ENCODE measurements around the gene LANCL1. TPM values are rescaled to one million over a fixed set of nuclear protein-coding genes. Genes with fewer than 3 reads are reported as not detected.
"Not testable (repeated sequence)": the region's sequence is repeated elsewhere in the genome, so short reads cannot be mapped to it uniquely, and the experiment has no call there.

Gene LANCL1
- polyA plus RNA-seq, 1 of the 3 experiments (the other 2 are of a cell fraction), result 34.3 TPM

DNA sequence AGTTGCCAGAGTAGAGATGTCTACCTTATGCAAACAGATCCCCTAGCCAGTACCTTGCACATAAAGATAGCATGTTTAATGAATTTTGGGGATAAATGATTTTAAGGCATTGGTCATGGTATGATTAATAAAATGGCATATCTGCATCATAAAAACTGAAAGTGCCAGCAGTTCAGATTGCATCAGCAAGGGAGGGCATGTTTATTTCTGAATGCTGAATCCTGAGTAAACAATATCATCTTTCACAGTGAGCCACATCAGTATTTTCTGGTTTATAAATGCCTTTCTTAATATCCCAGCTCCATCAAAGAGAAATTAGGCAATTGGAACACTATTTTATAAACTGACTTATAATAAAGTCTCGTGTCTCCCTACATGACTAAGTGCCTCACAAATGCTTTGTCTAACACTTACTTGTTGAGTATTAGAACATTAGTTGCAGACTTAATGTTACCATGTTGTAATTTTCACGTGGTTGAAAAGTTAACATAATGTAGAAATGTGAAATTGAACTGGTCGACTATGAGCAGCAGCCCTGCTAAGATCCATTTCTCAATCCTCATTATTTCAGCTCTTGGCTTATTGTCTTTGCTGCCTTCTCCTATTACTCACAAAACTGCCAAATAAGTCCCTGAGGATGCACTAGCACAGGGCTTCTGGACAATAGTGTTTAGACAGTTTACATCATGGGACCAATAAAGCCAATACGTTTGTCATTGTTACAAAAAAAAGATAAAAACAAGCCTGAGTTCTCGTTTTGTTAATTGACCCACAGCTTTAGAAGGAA, 48.0 kb downstream of the LANCL1 start:
- Histone ChIP-seq H2AFZ (ENCODE audit: low read depth) (no peak overlapping the region), H3K9ac (no peak overlapping the region), H3K4me2 (no peak overlapping the region), H3K79me2 (ENCODE audit: insufficient read depth) (no peaks in the 10 kb centered on the region), H4K20me1 (ENCODE audit: insufficient read depth) (no peaks in the 10 kb centered on the region), H3F3A (replicated peaks; ENCODE audit: insufficient read depth) (no peaks in the 10 kb centered on the region), H3K9me2 (no peaks in the 10 kb centered on the region), H3K27ac (ENCODE audit: low read depth in 2 of 2, low read length in 1 of 2) (no peak overlapping the region), H3K36me3 (replicated peaks in 1 of 2; ENCODE audit: control insufficient read depth in 1 of 2, insufficient read depth in 2 of 2, low read length in 1 of 2) (peaks cover 38 to 47% of the 10 kb centered on the region in 2 experiments), H3K27me3 (ENCODE audit: insufficient read depth) (no peaks in the 10 kb centered on the region), H3K4me3 (ENCODE audit: low read depth in 2 of 2, low read length in 1 of 2) (no peak overlapping the region), H3K4me1 (ENCODE audit: control insufficient read depth in 1 of 2, insufficient read depth in 2 of 2, low read depth in 1 of 2, low read length in 1 of 2) (no peaks in the 10 kb centered on the region), H3K9me3 (0 out of 2 replicates have a peak, but pooled peaks cover 3% of the 10 kb centered on the region)
- WGBS (ENCODE audit: low lambda C conversion rate), result 84% methylated on average over 5 of the region's 5 CpGs
- TF ChIP-seq NFIC (IDR thresholded peaks at IDR 0.05; ENCODE audit: borderline replicate concordance) (no peak), SMC3 (IDR thresholded peaks at IDR 0.05; ENCODE audit: low read depth, low read length) (no peak), YY1 (IDR thresholded peaks at IDR 0.05; ENCODE audit: low read depth) (no peak), ELF1 (IDR thresholded peaks at IDR 0.05) (no peak), RAD21 (IDR thresholded peaks at IDR 0.05; ENCODE audit: low read length) (no peak), RXRA (IDR thresholded peaks at IDR 0.05; ENCODE audit: borderline replicate concordance, low read depth) (no peak), FOSL2 (IDR thresholded peaks at IDR 0.05; ENCODE audit: borderline replicate concordance, low read depth) (no peak)
- DNase-seq, result no peak
- ChIA-PET POLR2A (no interaction called here), CTCF (no interaction called here)

DNA sequence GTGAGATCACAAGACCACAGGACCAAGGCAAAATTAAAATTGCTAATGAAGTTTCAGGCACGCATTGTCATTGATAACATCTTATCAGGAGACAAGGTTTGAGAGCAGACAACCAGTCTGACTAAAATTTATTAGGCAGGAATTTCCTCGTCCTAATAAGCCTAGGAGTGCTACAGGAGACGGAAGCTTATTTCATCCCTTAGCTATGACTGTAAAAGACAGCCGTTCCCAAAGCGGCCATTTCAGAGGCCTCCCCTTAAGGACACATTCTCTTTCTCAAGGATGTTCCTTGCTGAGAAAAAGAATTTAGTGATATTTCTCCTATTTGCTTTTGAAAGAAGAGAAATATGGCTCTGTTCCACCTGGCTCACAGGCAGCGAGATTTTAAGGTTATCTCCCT, 49.2 kb downstream of the LANCL1 start:
- H3K4me2 ChIP-seq; H3K79me2 ChIP-seq (ENCODE audit: insufficient read depth); H3K27me3 ChIP-seq (ENCODE audit: insufficient read depth); H3K4me1 ChIP-seq (ENCODE audit: control insufficient read depth in 1 of 2, insufficient read depth in 2 of 2, low read depth in 1 of 2, low read length in 1 of 2); H3K9ac ChIP-seq; POLR2A ChIA-PET; CTCF ChIA-PET; H3K27ac ChIP-seq (ENCODE audit: low read depth in 2 of 2, low read length in 1 of 2); H3K4me3 ChIP-seq (ENCODE audit: low read depth in 2 of 2, low read length in 1 of 2); H4K20me1 ChIP-seq (ENCODE audit: insufficient read depth); H2AFZ ChIP-seq (ENCODE audit: low read depth); H3K9me3 ChIP-seq; H3F3A ChIP-seq (replicated peaks; ENCODE audit: insufficient read depth); DNase-seq; H3K9me2 ChIP-seq: not testable (repeated sequence)
- peaks cover 27 to 46% of the 10 kb centered on the region in 2 experiments for H3K36me3 ChIP-seq (replicated peaks in 1 of 2; ENCODE audit: control insufficient read depth in 1 of 2, insufficient read depth in 2 of 2, low read length in 1 of 2)
- WGBS (ENCODE audit: low lambda C conversion rate), result 82% methylated on average over 6 of the region's 6 CpGs

DNA sequence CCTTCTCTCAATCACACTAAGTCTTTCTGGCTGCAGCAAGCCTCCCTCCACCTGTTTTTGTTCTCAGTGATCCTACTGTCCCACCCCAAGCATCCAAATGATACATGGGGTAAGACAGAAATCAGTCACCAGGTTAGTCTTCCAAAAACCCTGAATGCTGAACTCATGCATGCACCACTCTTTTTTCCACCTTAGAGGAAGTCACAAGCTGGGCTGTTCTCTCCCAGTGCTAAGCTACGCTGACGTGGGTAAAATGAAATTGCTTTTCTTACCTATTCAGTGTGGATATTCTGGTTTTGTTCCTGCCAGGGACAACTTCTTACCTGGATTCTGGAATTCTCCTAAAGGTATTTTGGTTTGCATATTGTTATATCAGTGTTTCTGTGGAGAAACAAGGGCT, 54.2 kb downstream of the LANCL1 start:
- Histone ChIP-seq H3K4me1 (ENCODE audit: control insufficient read depth in 1 of 2, insufficient read depth in 2 of 2, low read depth in 1 of 2, low read length in 1 of 2) (no peaks in the 10 kb centered on the region), H3K9me3 (no peaks in the 10 kb centered on the region), H2AFZ (ENCODE audit: low read depth) (no peak overlapping the region), H3K27me3 (ENCODE audit: insufficient read depth) (no peaks in the 10 kb centered on the region), H3K9me2 (no peaks in the 10 kb centered on the region), H3K36me3 (replicated peaks in 1 of 2; ENCODE audit: control insufficient read depth in 1 of 2, insufficient read depth in 2 of 2, low read length in 1 of 2) (peaks cover 0 to 6% of the 10 kb centered on the region in 2 experiments), H3K79me2 (ENCODE audit: insufficient read depth) (no peaks in the 10 kb centered on the region), H3K4me3 (ENCODE audit: low read depth in 2 of 2, low read length in 1 of 2) (no peak overlapping the region), H3K9ac (no peak overlapping the region), H3F3A (replicated peaks; ENCODE audit: insufficient read depth) (no peaks in the 10 kb centered on the region), H3K27ac (ENCODE audit: low read depth in 2 of 2, low read length in 1 of 2) (no peak overlapping the region), H3K4me2 (no peak overlapping the region), H4K20me1 (ENCODE audit: insufficient read depth) (no peaks in the 10 kb centered on the region)
- ChIA-PET CTCF (no interaction called here), POLR2A (no interaction called here)
- no peak for DNase-seq
- no peak for TF ChIP-seq ELF1 (IDR thresholded peaks at IDR 0.05)
- TF ChIP-seq YY1 (IDR thresholded peaks at IDR 0.05; ENCODE audit: low read depth), result no peak
- no peak for TF ChIP-seq TAF1 (IDR thresholded peaks at IDR 0.05; ENCODE audit: borderline replicate concordance, low read depth, low read length)
- TF ChIP-seq, protein P1, sequence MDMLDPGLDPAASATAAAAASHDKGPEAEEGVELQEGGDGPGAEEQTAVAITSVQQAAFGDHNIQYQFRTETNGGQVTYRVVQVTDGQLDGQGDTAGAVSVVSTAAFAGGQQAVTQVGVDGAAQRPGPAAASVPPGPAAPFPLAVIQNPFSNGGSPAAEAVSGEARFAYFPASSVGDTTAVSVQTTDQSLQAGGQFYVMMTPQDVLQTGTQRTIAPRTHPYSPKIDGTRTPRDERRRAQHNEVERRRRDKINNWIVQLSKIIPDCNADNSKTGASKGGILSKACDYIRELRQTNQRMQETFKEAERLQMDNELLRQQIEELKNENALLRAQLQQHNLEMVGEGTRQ (IDR thresholded peaks at IDR 0.05; ENCODE audit: borderline replicate concordance, low read depth, low read length), result no peak
- TF ChIP-seq RAD21 (IDR thresholded peaks at IDR 0.05; ENCODE audit: low read length), result no peak
- no peak for TF ChIP-seq RCOR1 (IDR thresholded peaks at IDR 0.05; ENCODE audit: low read length)
- TF ChIP-seq, protein P2, sequence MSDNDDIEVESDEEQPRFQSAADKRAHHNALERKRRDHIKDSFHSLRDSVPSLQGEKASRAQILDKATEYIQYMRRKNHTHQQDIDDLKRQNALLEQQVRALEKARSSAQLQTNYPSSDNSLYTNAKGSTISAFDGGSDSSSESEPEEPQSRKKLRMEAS (IDR thresholded peaks at IDR 0.05; ENCODE audit: low read depth), result no peak
- TF ChIP-seq TCF12 (IDR thresholded peaks at IDR 0.05), result no peak
- TF ChIP-seq, protein P3, sequence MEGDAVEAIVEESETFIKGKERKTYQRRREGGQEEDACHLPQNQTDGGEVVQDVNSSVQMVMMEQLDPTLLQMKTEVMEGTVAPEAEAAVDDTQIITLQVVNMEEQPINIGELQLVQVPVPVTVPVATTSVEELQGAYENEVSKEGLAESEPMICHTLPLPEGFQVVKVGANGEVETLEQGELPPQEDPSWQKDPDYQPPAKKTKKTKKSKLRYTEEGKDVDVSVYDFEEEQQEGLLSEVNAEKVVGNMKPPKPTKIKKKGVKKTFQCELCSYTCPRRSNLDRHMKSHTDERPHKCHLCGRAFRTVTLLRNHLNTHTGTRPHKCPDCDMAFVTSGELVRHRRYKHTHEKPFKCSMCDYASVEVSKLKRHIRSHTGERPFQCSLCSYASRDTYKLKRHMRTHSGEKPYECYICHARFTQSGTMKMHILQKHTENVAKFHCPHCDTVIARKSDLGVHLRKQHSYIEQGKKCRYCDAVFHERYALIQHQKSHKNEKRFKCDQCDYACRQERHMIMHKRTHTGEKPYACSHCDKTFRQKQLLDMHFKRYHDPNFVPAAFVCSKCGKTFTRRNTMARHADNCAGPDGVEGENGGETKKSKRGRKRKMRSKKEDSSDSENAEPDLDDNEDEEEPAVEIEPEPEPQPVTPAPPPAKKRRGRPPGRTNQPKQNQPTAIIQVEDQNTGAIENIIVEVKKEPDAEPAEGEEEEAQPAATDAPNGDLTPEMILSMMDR (IDR thresholded peaks at IDR 0.05), result no peak
- TF ChIP-seq, protein P4, sequence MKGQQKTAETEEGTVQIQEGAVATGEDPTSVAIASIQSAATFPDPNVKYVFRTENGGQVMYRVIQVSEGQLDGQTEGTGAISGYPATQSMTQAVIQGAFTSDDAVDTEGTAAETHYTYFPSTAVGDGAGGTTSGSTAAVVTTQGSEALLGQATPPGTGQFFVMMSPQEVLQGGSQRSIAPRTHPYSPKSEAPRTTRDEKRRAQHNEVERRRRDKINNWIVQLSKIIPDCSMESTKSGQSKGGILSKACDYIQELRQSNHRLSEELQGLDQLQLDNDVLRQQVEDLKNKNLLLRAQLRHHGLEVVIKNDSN (IDR thresholded peaks at IDR 0.05; ENCODE audit: borderline replicate concordance, low read depth), result no peak
- no peak for TF ChIP-seq RFX5 (IDR thresholded peaks at IDR 0.05; ENCODE audit: low read length)
- no peak for TF ChIP-seq FOXM1 (IDR thresholded peaks at IDR 0.05; ENCODE audit: low read depth)
- no peak for TF ChIP-seq NFIC (IDR thresholded peaks at IDR 0.05; ENCODE audit: borderline replicate concordance)
- TF ChIP-seq, protein P5, sequence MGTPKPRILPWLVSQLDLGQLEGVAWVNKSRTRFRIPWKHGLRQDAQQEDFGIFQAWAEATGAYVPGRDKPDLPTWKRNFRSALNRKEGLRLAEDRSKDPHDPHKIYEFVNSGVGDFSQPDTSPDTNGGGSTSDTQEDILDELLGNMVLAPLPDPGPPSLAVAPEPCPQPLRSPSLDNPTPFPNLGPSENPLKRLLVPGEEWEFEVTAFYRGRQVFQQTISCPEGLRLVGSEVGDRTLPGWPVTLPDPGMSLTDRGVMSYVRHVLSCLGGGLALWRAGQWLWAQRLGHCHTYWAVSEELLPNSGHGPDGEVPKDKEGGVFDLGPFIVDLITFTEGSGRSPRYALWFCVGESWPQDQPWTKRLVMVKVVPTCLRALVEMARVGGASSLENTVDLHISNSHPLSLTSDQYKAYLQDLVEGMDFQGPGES (IDR thresholded peaks at IDR 0.05; ENCODE audit: low read depth, low read length), result no peak
- TF ChIP-seq FOSL2 (IDR thresholded peaks at IDR 0.05; ENCODE audit: borderline replicate concordance, low read depth), result no peak
- WGBS (ENCODE audit: low lambda C conversion rate), result 67% methylated on average over 2 of the region's 2 CpGs

Measured in SK-N-SH (cell line).